Caki2 (cell line): ENCODE results near the gene IL20. TPM values are rescaled to one million over a fixed set of nuclear protein-coding genes. Genes with fewer than 3 reads are reported as not detected.
A peak's percentile ranks its signal among the peaks of the same experiment; 100 is the strongest.

Experiments
- DNase-seq: peaks from one replicate; pipeline ENCODE4 v3.0.0-alpha.2; 2015; ENCODE audit warnings: low read depth
- in situ Hi-C: cut with HindIII; loops from 2 replicates; pipeline ENCODE4 v1.10.0; 2016; ENCODE audit warnings: low sequenced_read_pairs, low pct_unique_long_range_greater_than_20kb, mixed read lengths
- total RNA-seq: library from RNA; depleted of rRNA; stranded (reverse); fragments of >200 nt; shearing (Covaris generic); gene quantifications from 2 replicates; pipeline ENCODE4 v1.2.3, GENCODE V29; 2014; ENCODE audit warnings: low replicate concordance; rRNA removed

The IL20 gene, protein sequence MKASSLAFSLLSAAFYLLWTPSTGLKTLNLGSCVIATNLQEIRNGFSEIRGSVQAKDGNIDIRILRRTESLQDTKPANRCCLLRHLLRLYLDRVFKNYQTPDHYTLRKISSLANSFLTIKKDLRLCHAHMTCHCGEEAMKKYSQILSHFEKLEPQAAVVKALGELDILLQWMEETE
- total RNA-seq, result not detected in 2 replicates

DNA sequence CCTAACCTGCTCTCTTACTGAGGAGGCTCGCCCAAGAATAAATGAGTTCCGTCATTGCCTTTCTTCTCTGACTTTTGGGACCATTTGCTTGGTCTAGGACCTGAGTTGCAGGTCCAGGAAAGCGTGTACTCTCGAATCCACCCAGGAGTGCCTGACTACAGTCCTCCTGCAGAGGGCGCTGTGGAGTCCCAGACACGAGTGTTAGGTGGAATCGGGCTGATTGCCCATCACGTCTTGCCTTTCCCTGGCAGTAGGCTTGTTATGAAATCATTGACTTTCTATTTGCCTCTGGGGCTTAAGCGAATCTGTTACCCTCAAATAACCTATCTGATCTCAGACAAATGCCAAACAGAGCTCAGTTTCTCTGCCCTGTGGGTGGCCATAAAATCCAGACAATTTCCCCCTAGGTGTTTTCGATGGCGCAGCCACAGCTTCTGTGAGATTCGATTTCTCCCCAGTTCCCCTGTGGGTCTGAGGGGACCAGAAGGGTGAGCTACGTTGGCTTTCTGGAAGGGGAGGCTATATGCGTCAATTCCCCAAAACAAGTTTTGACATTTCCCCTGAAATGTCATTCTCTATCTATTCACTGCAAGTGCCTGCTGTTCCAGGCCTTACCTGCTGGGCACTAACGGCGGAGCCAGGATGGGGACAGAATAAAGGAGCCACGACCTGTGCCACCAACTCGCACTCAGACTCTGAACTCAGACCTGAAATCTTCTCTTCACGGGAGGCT, at the start of gene IL20:
Gene IL20, plus strand, starts transcription at position 685 of the 733 bp plus-strand sequence. CDS start 230 bp downstream, outside the sequence.
- no peak for DNase-seq
- in situ Hi-C loops, result no loop called here

GRCh38 chr1:206816390-206817287, 48.8 kb upstream of the IL20 start:
- no peak for DNase-seq
- in situ Hi-C loops, result no loop called here

DNA sequence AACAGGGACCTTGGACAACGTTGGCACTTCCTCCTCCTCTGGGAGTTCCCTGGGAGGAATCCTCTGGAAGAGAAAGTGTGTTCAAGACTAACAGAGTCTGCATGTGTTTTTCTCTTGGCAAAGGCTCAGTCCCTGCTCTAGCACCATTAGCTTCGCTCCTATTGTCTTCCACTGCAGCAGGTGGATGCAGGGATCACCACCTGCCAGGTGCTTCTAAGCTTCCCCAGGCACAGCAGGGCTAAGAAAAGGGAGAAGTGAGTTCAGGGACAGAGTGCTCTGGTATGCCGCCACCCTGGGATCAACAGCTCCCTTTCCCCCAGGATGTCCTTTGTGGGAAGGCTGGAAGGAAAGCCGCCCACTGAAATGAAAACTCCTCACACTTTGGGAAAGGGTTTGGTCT, 43.9 kb upstream of the IL20 start:
- in situ Hi-C loops, result no loop called here

DNA sequence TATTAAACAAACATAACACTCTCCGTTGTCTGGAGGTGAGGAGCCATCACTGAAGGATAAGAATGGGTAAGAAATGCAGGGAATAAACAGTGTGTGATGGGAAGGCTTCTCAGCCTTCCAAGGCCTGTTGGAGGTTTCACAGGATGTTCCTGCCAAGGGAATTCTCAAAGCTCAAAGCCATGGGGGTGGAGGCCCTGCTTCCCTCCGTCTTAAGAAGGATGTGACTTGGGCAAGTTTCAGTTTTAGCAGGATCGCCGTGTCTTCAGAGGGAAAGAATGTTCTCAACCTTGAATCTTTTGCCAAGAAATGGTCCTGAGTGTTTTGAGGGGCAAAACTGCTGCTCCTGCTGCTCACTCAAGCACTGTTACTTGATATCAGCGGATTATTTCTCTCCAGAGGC, 41.7 kb upstream of the IL20 start:
- DNase-seq, result no peak
- in situ Hi-C loops, result no loop called here

More for the DNA sequence above, 43.9 kb upstream of the IL20 start:
- DNase-seq, result no peak

- no peak for DNase-seq
- in situ Hi-C loops, result no loop called here
Observed at GRCh38 chr1:206824331-206824730, 41.1 kb upstream of the IL20 start.

GRCh38 chr1:206826394-206826793, 39.0 kb upstream of the IL20 start:
- no peak for DNase-seq
- in situ Hi-C loops, result no loop called here

- in situ Hi-C loops, result no loop called here
- DNase-seq, result no peak
Observed at GRCh38 chr1:206828061-206828460, 37.4 kb upstream of the IL20 start.

GRCh38 chr1:206828765-206829164, 36.7 kb upstream of the IL20 start:
- in situ Hi-C loops, result no loop called here
- no peak for DNase-seq

GRCh38 chr1:206829282-206829681, 36.1 kb upstream of the IL20 start:
- in situ Hi-C loops, result no loop called here
- no peak for DNase-seq

DNA sequence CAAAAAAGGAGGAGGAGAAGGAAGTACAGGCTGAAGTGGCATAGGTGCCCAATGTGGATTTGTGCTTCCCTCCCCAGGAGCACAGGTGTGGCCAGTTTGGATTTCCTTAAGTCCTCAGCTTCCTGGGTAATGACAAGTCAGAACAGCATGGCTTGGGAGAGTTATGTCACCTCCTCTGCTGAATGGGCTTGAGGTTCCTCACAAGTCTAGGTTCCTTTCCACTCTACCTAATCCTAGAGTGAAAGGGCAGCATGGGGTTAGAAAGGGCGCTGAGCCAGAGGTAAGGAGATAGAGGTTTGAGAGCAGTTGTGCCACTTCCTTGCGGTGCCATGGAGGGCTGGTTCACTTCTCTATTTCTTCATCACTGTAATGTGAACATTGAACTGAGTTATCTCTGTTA, 35.5 kb upstream of the IL20 start:
- in situ Hi-C loops, result no loop called here
- no peak for DNase-seq

GRCh38 chr1:206831650-206832049, 33.8 kb upstream of the IL20 start:
- no peak for DNase-seq
- in situ Hi-C loops, result no loop called here

- in situ Hi-C loops, result no loop called here
- no peak for DNase-seq
Observed at GRCh38 chr1:206832352-206832880, 33.0 kb upstream of the IL20 start.

DNA sequence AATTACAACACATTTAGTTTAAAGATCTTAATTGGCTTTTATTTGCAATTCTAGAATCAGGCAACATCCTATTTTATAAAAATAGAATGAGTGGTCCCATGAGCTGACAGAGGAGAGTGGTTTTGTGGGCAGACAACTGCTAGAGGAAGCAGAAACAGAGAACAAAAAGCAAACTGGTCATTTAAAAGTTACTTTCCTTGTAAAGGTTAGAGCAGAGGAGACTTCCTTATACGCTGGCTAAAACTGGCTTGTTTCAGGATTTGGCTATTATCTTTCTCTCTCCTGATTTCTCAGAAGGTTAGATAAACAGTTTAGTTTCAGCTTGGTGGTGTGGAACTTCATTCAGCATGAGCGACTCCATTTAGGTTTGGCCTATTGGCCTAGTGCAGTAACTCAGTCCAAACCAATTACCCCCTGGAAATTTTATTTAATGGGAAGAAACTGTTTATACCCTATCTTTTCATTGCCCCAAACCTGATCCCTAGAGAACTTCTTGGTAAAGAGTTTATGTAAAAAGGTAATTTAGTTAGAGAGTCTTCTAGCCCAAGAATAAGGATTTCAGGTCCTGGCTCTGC, 32.2 kb upstream of the IL20 start:
- peak; percentile 15 for DNase-seq
- in situ Hi-C loops, result no loop called here

DNA sequence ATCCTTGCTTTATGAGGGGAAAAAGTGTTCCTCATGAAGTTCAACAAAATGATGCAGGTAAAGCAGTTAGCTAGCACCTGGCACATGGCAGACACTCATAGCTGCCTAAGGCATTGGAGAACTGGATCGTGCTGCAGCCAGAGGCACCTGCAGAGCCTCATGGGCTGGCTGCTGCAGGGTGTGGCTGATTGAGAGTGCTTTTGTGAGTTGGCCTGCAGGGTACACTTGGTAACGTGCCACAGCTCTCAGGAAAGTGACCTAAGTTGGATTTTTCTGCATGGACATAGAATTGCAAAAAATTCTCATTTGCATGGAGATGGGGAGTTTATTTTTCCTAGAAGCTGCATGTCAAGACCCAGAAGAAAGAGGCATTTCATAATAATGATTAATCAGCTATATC, 31.6 kb upstream of the IL20 start:
- in situ Hi-C loops, result no loop called here
- no peak for DNase-seq

DNA sequence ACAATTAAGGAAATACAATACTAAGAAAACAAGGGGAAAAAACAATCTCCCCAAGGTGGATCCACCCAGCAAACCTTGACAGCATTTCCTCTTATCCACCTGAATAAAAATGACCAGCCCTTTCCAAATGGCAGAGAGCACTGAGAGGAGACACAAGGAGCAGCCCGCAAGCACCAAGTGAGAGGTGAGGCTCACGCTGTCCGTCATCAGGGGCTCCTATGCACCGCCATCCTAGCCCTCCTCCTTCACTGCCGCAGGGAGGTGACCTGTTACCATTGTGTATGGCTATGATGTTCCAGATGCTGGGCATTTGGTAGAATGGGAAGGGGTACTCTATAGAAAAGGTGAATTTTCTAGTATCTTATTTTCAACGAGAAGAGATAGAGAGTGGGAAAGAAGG, 31.2 kb upstream of the IL20 start:
- DNase-seq, result no peak
- in situ Hi-C loops, result no loop called here

- no peak for DNase-seq
- in situ Hi-C loops, result no loop called here
Observed at GRCh38 chr1:206834711-206835110, 30.7 kb upstream of the IL20 start.

GRCh38 chr1:206835186-206835585, 30.2 kb upstream of the IL20 start:
- in situ Hi-C loops, result no loop called here
- DNase-seq, result no peak

- in situ Hi-C loops, result no loop called here
- no peak for DNase-seq
Observed at GRCh38 chr1:206836111-206836510, 29.3 kb upstream of the IL20 start.
